GM23248 (cell line): ENCODE measurements around the gene FOXN1. TPM values are rescaled to one million over a fixed set of nuclear protein-coding genes. Genes with fewer than 3 reads are reported as not detected.

Experiments
- DNase-seq: peaks from one replicate; pipeline ENCODE4 v3.0.0-alpha.2; 2015
- H2AFZ ChIP-seq: fragments of 200-600 bp; sonication (generic); 2 replicates; pipeline ENCODE4 v1.6.1; 2016; ENCODE audit warnings: antibody characterized with exemption
- H3F3A ChIP-seq: fragments of 200-600 bp; sonication (generic); 2 replicates; pipeline ENCODE4 v1.6.1; 2016; ENCODE audit warnings: mild to moderate bottlenecking, antibody characterized with exemption, mixed run types; ENCODE audit not compliant: insufficient read depth
- H3K27ac ChIP-seq: fragments of 200-600 bp; sonication (generic); 2 replicates; pipeline ENCODE4 v1.5.1; 2016; ENCODE audit warnings: mild to moderate bottlenecking
- H3K27me3 ChIP-seq: fragments of 200-600 bp; sonication (generic); replicated peaks from 2 replicates; pipeline ENCODE4 v1.6.1; 2016; ENCODE audit warnings: mild to moderate bottlenecking; ENCODE audit not compliant: insufficient read depth
- H3K36me3 ChIP-seq: fragments of 200-600 bp; sonication (generic); 2 replicates; pipeline ENCODE4 v1.6.1; 2016; ENCODE audit warnings: low read depth, mild to moderate bottlenecking
- H3K4me1 ChIP-seq: fragments of 200-600 bp; sonication (generic); 2 replicates; pipeline ENCODE4 v1.6.1; 2016; ENCODE audit warnings: mild to moderate bottlenecking; ENCODE audit not compliant: insufficient read depth
- H3K4me2 ChIP-seq: fragments of 200-600 bp; sonication (generic); one replicate; pipeline ENCODE4 v1.6.1; 2016; ENCODE audit warnings: mild to moderate bottlenecking; ENCODE audit not compliant: unreplicated experiment
- H3K4me3 ChIP-seq: fragments of 200-600 bp; sonication (generic); 2 replicates; pipeline ENCODE4 v1.5.1; 2016; ENCODE audit warnings: mild to moderate bottlenecking
- H3K79me2 ChIP-seq: fragments of 200-600 bp; sonication (generic); 2 replicates; pipeline ENCODE4 v1.6.1; 2016; ENCODE audit warnings: mild to moderate bottlenecking; ENCODE audit not compliant: insufficient read depth
- H3K9ac ChIP-seq: fragments of 200-600 bp; sonication (generic); 2 replicates; pipeline ENCODE4 v1.6.1; 2016; ENCODE audit warnings: mild to moderate bottlenecking
- H3K9me2 ChIP-seq: fragments of 200-600 bp; sonication (generic); 2 replicates; pipeline ENCODE4 v1.6.1; 2016; ENCODE audit warnings: mixed run types, mild to moderate bottlenecking, moderate library complexity; ENCODE audit not compliant: insufficient read depth
- H3K9me3 ChIP-seq: fragments of 200-600 bp; sonication (generic); one replicate; pipeline ENCODE4 v1.6.1; 2017; ENCODE audit warnings: low read depth
- H4K20me1 ChIP-seq: fragments of 200-600 bp; sonication (generic); 2 replicates; pipeline ENCODE4 v1.6.0; 2016; ENCODE audit not compliant: insufficient read depth
- EZH2 ChIP-seq: fragments of 200-600 bp; sonication (generic); IDR thresholded peaks from 2 replicates; pipeline ENCODE4 v1.6.1; 2018; ENCODE audit warnings: antibody characterized with exemption, mild to moderate bottlenecking; ENCODE audit not compliant: insufficient read depth, poor library complexity, severe bottlenecking
- EZH2phosphoT487 ChIP-seq: fragments of 200-600 bp; sonication (generic); IDR thresholded peaks from 2 replicates; pipeline ENCODE4 v1.6.1; 2018; ENCODE audit warnings: antibody characterized with exemption, moderate library complexity, mild to moderate bottlenecking, low read depth; ENCODE audit not compliant: insufficient read depth
- WGBS, 2 experiments: methylation state at CpG; one replicate each; pipeline ENCODE4 v1.1.6; 2015 to 2017; ENCODE audit warnings: low lambda C conversion rate in 2 of 2, low coverage in 1 of 2; ENCODE audit errors: missing lambda C conversion rate in 2 of 2; 5-methylcytosine and 5-hydroxymethylcytosine counted together
- in situ Hi-C: fragments of 300-500 bp; cut with MboI; formaldehyde crosslinking; loops from 2 replicates; pipeline ENCODE4 v1.15.0; 2020
- polyA plus RNA-seq: library from polyadenylated mRNA; unstranded; fragments of >200 nt; fragmentation: Nextera tagmentation; extraction: Ambion mirVana; gene quantifications from 2 replicates; pipeline ENCODE4 v1.2.1, GENCODE V29; 2016
- total RNA-seq: library from RNA; depleted of rRNA; stranded (reverse); fragments of >200 nt; shearing (Covaris generic); gene quantifications from 2 replicates; pipeline ENCODE4 v1.2.3, GENCODE V29; 2014

FOXN1 gene
- total and polyA plus RNA-seq, 2 experiments from 2014 or later = not detected

DNA sequence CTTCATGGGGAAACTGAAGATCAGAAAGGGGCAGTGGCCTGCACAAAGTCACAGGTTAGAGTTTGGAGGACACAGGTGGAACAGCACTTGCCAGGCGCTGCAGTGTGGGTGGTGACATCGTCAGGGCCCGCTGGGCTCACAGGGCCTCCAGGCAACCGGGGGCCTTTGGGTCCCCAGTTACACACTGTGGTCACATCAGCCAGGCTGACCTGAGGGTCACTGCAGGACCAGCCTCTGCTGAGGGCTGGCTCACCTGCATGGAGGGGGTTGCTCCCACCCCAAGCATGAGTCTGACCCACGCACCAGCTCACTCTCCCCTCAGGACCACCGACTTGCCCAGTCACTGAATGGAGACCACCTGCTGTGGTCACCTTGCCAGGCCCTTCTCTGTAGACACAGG lies 17.0 kb downstream of the FOXN1 start:
- H3K9me3 ChIP-seq = no peaks in the 10 kb centered on the region
- DNase-seq = no peak
- no peaks in the 10 kb centered on the region for H3K79me2 ChIP-seq
- H3K27ac ChIP-seq = no peak overlapping the region
- H3K27me3 ChIP-seq = no peaks in the 10 kb centered on the region
- no peak for TF ChIP-seq EZH2phosphoT487
- no peak for TF ChIP-seq EZH2
- H3K4me2 ChIP-seq = no peak overlapping the region
- H3K9ac ChIP-seq = no peak overlapping the region
- H3K4me1 ChIP-seq = peaks cover 13% of the 10 kb centered on the region
- in situ Hi-C loops = no loop called here
- no peak overlapping the region for H3K4me3 ChIP-seq
- H4K20me1 ChIP-seq = no peaks in the 10 kb centered on the region
- H2AFZ ChIP-seq = no peak overlapping the region
- H3F3A ChIP-seq = no peaks in the 10 kb centered on the region
- no peaks in the 10 kb centered on the region for H3K36me3 ChIP-seq
- H3K9me2 ChIP-seq = no peaks in the 10 kb centered on the region
- WGBS, 2 experiments = 57 to 76% methylated on average over 6 of the region's 6 CpGs

- no peak overlapping the region for H3K4me2 ChIP-seq
- H3K27ac ChIP-seq = no peak overlapping the region
- H3K79me2 ChIP-seq = no peaks in the 10 kb centered on the region
- no peak overlapping the region for H3K4me3 ChIP-seq
- no peaks in the 10 kb centered on the region for H3F3A ChIP-seq
- peaks cover 18% of the 10 kb centered on the region for H3K4me1 ChIP-seq
- no peaks in the 10 kb centered on the region for H3K9me2 ChIP-seq
- no peaks in the 10 kb centered on the region for H3K9me3 ChIP-seq
- H3K9ac ChIP-seq = no peak overlapping the region
- 70 to 71% methylated on average over 14 to 15 of the region's 15 CpGs for WGBS, 2 experiments
- no peaks in the 10 kb centered on the region for H3K27me3 ChIP-seq
- H3K36me3 ChIP-seq = no peaks in the 10 kb centered on the region
- in situ Hi-C loops = no loop called here
- TF ChIP-seq EZH2phosphoT487 = no peak
- TF ChIP-seq EZH2 = no peak
- DNase-seq = no peak
- no peaks in the 10 kb centered on the region for H4K20me1 ChIP-seq
- no peak overlapping the region for H2AFZ ChIP-seq
These were observed 17.7 kb downstream of the FOXN1 start for GRCh38 chr17:28523876-28524275.

GRCh38 chr17:28524476-28525424 lies 18.6 kb downstream of the FOXN1 start:
- Histone ChIP-seq H3K9me2 (no peaks in the 10 kb centered on the region), H3K27me3 (no peaks in the 10 kb centered on the region), H4K20me1 (no peaks in the 10 kb centered on the region), H2AFZ (no peak overlapping the region), H3K4me3 (no peak overlapping the region), H3K4me2 (no peak overlapping the region), H3K9ac (no peak overlapping the region), H3F3A (no peaks in the 10 kb centered on the region), H3K79me2 (no peaks in the 10 kb centered on the region), H3K27ac (no peak overlapping the region), H3K4me1 (peaks cover 18% of the 10 kb centered on the region), H3K36me3 (no peaks in the 10 kb centered on the region), H3K9me3 (no peaks in the 10 kb centered on the region)
- in situ Hi-C loops = no loop called here
- WGBS, 2 experiments = 85 to 86% methylated on average over 24 to 25 of the region's 25 CpGs
- no peak for TF ChIP-seq EZH2phosphoT487
- TF ChIP-seq EZH2 = no peak
- peak; percentile 78 for DNase-seq

DNA sequence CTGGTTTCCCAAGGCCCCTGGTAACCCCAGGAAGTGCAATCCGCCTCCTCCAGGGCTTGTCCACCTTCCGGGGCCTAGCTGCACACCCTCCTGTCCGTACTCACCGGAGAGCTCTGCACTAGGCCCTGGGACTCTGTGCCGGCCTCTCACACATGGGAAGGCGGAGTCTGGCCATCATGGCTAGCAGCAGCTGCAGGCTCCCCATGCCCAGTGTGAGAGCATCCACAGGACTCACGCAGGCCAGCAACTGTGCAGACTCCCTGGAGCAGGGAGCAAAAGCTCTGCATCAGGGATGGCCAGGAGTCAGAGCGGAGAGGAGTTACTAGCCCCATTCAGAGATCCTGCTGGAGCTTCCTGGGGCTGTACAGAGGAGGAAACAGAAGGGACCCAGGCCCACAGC lies 20.2 kb downstream of the FOXN1 start:
- no peaks in the 10 kb centered on the region for H3K79me2 ChIP-seq
- no peak overlapping the region for H2AFZ ChIP-seq
- DNase-seq = no peak

More for the DNA sequence above, 20.2 kb downstream of the FOXN1 start:
- Histone ChIP-seq H3K27ac (no peak overlapping the region), H3K4me1 (peaks cover 18% of the 10 kb centered on the region), H3F3A (no peaks in the 10 kb centered on the region), H3K4me2 (no peak overlapping the region), H3K9me2 (no peaks in the 10 kb centered on the region), H4K20me1 (no peaks in the 10 kb centered on the region), H3K9ac (no peak overlapping the region), H3K27me3 (no peaks in the 10 kb centered on the region), H3K36me3 (no peaks in the 10 kb centered on the region), H3K4me3 (no peak overlapping the region), H3K9me3 (no peaks in the 10 kb centered on the region)
- WGBS, 2 experiments = 65 to 73% methylated on average over 8 of the region's 8 CpGs
- in situ Hi-C loops = no loop called here
- no peak for TF ChIP-seq EZH2phosphoT487
- TF ChIP-seq EZH2 = no peak
